ENCODE data around the gene MTAP.

GRCh38 chr9:21966140-21966851 lies 163.9 kb downstream of the MTAP start:
- TF ChIP-seq CTCF (conservative IDR thresholded peaks at IDR 0.05) (no peak), ZFX (IDR thresholded peaks at IDR 0.05) (no peak)
